Neural progenitor cell (in vitro differentiated cells): Measurements from ENCODE around the gene C4orf50. TPM values are rescaled to one million over a fixed set of nuclear protein-coding genes. Genes with fewer than 3 reads are reported as not detected.

ENCODE experiments used
- DNase-seq: peaks from one replicate; pipeline ENCODE4 v3.0.0-alpha.2; 2016; ENCODE audit warnings: low spot score
- H2AFZ ChIP-seq: fragments of 200-600 bp; sonication (generic); replicated peaks from 2 replicates; pipeline ENCODE4 v1.6.1; 2016; ENCODE audit warnings: antibody characterized with exemption
- H3F3A ChIP-seq: fragments of 200-600 bp; sonication (generic); 2 replicates; pipeline ENCODE4 v1.6.1; 2016; ENCODE audit warnings: antibody characterized with exemption, low read depth
- H3K27ac ChIP-seq: fragments of 200-600 bp; sonication (generic); 2 replicates; pipeline ENCODE4 v1.5.1; 2016; ENCODE audit warnings: mild to moderate bottlenecking
- H3K27me3 ChIP-seq: fragments of 200-600 bp; sonication (generic); 2 replicates; pipeline ENCODE4 v1.6.1; 2016; ENCODE audit warnings: mild to moderate bottlenecking, moderate library complexity
- H3K36me3 ChIP-seq: fragments of 200-600 bp; sonication (generic); 2 replicates; pipeline ENCODE4 v1.5.1; 2016
- H3K4me1 ChIP-seq: fragments of 200-600 bp; sonication (generic); 2 replicates; pipeline ENCODE4 v1.6.1; 2016; ENCODE audit warnings: mixed run types
- H3K4me2 ChIP-seq: fragments of 200-600 bp; sonication (generic); 2 replicates; pipeline ENCODE4 v1.6.1; 2016
- H3K4me3 ChIP-seq: fragments of 200-600 bp; sonication (generic); 2 replicates; pipeline ENCODE4 v1.5.1; 2016
- H3K79me2 ChIP-seq: fragments of 200-600 bp; sonication (generic); 2 replicates; pipeline ENCODE4 v1.6.1; 2016; ENCODE audit warnings: low read depth
- H3K9ac ChIP-seq: fragments of 200-600 bp; sonication (generic); 2 replicates; pipeline ENCODE4 v1.6.1; 2016
- H3K9me3 ChIP-seq: fragments of 200-600 bp; sonication (generic); 2 replicates; pipeline ENCODE4 v1.5.1; 2016; ENCODE audit warnings: low read depth
- H4K20me1 ChIP-seq: fragments of 200-600 bp; sonication (generic); 2 replicates; pipeline ENCODE4 v1.6.1; 2016; ENCODE audit warnings: low read depth
- H3K27ac Mint-ChIP-seq: 3 replicates; pipeline ENCODE4 v1.8.0; 2021; ENCODE audit warnings: mixed read lengths
- H3K27me3 Mint-ChIP-seq: 2 replicates; pipeline ENCODE4 v1.8.0; 2022; ENCODE audit warnings: low read depth, mild to moderate bottlenecking, inconsistent platforms, moderate library complexity, mixed read lengths; ENCODE audit not compliant: insufficient read depth
- H3K36me3 Mint-ChIP-seq: 3 replicates; pipeline ENCODE4 v1.8.0; 2021; ENCODE audit warnings: mixed read lengths
- H3K4me1 Mint-ChIP-seq: 3 replicates; pipeline ENCODE4 v1.8.0; 2021; ENCODE audit warnings: mixed read lengths
- H3K4me3 Mint-ChIP-seq: 3 replicates; pipeline ENCODE4 v1.8.0; 2021; ENCODE audit warnings: mild to moderate bottlenecking, moderate library complexity, mixed read lengths
- H3K9me3 Mint-ChIP-seq: 3 replicates; pipeline ENCODE4 v1.8.0; 2020; ENCODE audit warnings: mixed read lengths
- EZH2 ChIP-seq: fragments of 200-600 bp; sonication (generic); IDR thresholded peaks from 2 replicates; pipeline ENCODE4 v1.6.1; 2017; ENCODE audit warnings: antibody characterized with exemption, mild to moderate bottlenecking, moderate library complexity
- EZH2phosphoT487 ChIP-seq: fragments of 200-600 bp; sonication (generic); IDR thresholded peaks from 2 replicates; pipeline ENCODE4 v1.6.1; 2017; ENCODE audit warnings: antibody characterized with exemption
- total RNA-seq: library from RNA; depleted of rRNA; stranded (reverse); fragments of >200 nt; gene quantifications from 2 replicates; pipeline ENCODE4 v1.2.3, GENCODE V29; 2015; ENCODE audit warnings: low replicate concordance
- TF ChIP-seq, protein P1 (sequence below): fragments of 200-600 bp; sonication (generic); IDR thresholded peaks from 2 replicates; pipeline ENCODE4 v1.5.1; 2017; ENCODE audit warnings: antibody characterized with exemption, mild to moderate bottlenecking

C4orf50 gene
- total RNA-seq, 1 donor from 2014 or later: 0.32 TPM

DNA sequence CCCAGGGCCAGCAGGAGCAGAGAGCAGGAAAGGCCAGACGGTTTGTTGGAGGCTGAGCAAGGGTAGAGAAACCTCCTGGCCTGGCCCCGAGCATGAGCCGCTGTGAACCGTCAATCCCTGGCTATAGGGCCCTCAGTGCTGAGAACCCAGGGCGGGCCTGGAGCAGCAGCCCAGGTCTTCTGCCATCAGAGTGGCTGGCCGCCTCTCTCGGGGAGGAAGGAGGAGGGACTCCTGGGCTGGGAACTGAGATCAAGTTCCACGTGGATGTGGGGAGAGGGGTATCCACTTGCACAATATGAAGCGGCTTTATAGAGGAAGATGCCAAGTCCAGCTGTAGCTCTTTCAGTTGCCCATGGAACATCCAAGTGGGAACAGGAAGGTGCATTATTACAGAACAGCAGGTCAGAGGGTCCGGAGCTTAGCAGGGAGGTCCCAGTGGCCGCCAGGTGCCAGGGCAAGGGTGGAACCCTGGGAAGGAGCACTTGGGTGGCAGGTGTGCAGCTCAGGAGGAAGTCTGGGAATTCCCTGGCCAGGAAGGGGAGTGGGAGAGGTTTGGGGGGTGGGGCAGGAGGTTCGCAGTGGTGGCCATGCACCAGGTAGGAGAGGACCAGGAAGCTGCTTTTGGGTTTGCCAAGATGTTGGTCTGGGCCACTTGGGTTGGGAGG, 93.6 kb downstream of the C4orf50 start:
- no peaks in the 10 kb centered on the region for H3K79me2 ChIP-seq
- no peak for DNase-seq
- H3K27me3 Mint-ChIP-seq: peaks cover 2% of the 10 kb centered on the region
- H2AFZ ChIP-seq: no peak overlapping the region
- H3K4me3 ChIP-seq: no peak overlapping the region
- H3K4me2 ChIP-seq: no peak overlapping the region
- H3F3A ChIP-seq: no peaks in the 10 kb centered on the region
- H3K36me3 Mint-ChIP-seq: no peaks in the 10 kb centered on the region
- no peaks in the 10 kb centered on the region for H3K27me3 ChIP-seq
- no peaks in the 10 kb centered on the region for H3K9me3 Mint-ChIP-seq
- H3K9ac ChIP-seq: no peak overlapping the region
- H3K36me3 ChIP-seq: no peaks in the 10 kb centered on the region
- peaks cover 10% of the 10 kb centered on the region for H3K4me1 ChIP-seq
- TF ChIP-seq EZH2phosphoT487 (no peak), EZH2 (no peak)
- TF ChIP-seq, protein P1, sequence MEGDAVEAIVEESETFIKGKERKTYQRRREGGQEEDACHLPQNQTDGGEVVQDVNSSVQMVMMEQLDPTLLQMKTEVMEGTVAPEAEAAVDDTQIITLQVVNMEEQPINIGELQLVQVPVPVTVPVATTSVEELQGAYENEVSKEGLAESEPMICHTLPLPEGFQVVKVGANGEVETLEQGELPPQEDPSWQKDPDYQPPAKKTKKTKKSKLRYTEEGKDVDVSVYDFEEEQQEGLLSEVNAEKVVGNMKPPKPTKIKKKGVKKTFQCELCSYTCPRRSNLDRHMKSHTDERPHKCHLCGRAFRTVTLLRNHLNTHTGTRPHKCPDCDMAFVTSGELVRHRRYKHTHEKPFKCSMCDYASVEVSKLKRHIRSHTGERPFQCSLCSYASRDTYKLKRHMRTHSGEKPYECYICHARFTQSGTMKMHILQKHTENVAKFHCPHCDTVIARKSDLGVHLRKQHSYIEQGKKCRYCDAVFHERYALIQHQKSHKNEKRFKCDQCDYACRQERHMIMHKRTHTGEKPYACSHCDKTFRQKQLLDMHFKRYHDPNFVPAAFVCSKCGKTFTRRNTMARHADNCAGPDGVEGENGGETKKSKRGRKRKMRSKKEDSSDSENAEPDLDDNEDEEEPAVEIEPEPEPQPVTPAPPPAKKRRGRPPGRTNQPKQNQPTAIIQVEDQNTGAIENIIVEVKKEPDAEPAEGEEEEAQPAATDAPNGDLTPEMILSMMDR: no peak
- no peak overlapping the region for H3K27ac ChIP-seq
- H3K4me3 Mint-ChIP-seq: no peak overlapping the region
- H3K27ac Mint-ChIP-seq: peak overlapping the region; percentile 54
- H3K9me3 ChIP-seq: no peaks in the 10 kb centered on the region
- H4K20me1 ChIP-seq: no peaks in the 10 kb centered on the region
- peaks cover 36% of the 10 kb centered on the region for H3K4me1 Mint-ChIP-seq

DNA sequence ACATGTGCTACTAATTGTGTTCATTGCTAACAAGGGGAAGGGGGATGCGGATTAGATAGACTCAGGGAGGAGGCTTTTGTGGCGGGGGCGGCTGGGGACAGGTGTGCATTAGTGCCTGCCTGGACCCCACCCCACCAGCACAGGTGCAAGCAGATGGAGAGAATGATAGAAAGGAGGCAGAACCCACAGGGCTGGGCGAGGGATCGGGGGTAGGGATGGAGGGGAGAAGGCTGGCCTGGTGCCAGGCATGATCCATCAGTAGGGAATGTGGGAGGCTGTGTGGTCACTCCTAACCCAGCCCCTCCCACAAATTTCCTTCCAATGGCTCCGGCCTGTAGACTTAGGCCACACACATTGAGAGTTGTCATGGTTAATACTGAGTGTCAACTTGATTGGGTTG, 94.9 kb downstream of the C4orf50 start:
- no peak for DNase-seq
- H3K27ac Mint-ChIP-seq: no peak overlapping the region
- H3K9me3 ChIP-seq: no peaks in the 10 kb centered on the region
- H4K20me1 ChIP-seq: no peaks in the 10 kb centered on the region
- no peak overlapping the region for H3K9ac ChIP-seq
- H3K27me3 ChIP-seq: no peaks in the 10 kb centered on the region
- no peaks in the 10 kb centered on the region for H3K79me2 ChIP-seq
- H3F3A ChIP-seq: no peaks in the 10 kb centered on the region
- H3K27me3 Mint-ChIP-seq: peaks cover 2% of the 10 kb centered on the region
- H3K36me3 Mint-ChIP-seq: no peaks in the 10 kb centered on the region
- H3K4me3 ChIP-seq: no peak overlapping the region
- no peaks in the 10 kb centered on the region for H3K36me3 ChIP-seq
- peaks cover 36% of the 10 kb centered on the region for H3K4me1 Mint-ChIP-seq
- peaks cover 10% of the 10 kb centered on the region for H3K4me1 ChIP-seq
- no peak overlapping the region for H3K4me3 Mint-ChIP-seq
- H3K4me2 ChIP-seq: no peak overlapping the region
- TF ChIP-seq EZH2phosphoT487: no peak
- TF ChIP-seq EZH2: no peak
- TF ChIP-seq, protein P1: no peak
- H2AFZ ChIP-seq: no peak overlapping the region
- no peaks in the 10 kb centered on the region for H3K9me3 Mint-ChIP-seq
- H3K27ac ChIP-seq: no peak overlapping the region

DNA sequence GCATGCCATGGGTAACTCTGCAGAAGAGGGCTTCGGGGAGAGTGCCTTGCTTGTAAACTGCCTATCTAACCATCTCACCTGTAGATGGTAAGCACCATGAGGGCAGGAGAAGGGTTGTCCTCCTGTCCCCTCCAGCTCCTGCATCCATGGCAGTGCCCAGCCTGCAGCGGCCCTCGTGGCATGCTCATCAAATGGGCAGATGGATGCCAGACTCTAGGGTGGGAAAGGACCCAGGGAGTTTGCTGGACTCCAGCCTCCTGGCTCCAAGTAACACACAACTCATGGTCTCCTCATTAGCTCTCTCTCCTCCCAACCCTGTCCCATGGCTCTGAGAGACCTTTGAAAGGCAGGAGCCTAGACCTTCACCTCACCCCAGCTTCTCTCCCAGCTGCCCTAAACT, 95.7 kb downstream of the C4orf50 start:
- H3F3A ChIP-seq: no peaks in the 10 kb centered on the region
- no peak overlapping the region for H2AFZ ChIP-seq
- H3K9me3 ChIP-seq: no peaks in the 10 kb centered on the region
- Mint-ChIP-seq H3K4me3 (no peak overlapping the region), H3K27me3 (peaks cover 2% of the 10 kb centered on the region), H3K27ac (no peak overlapping the region), H3K4me1 (peaks cover 34% of the 10 kb centered on the region), H3K36me3 (no peaks in the 10 kb centered on the region), H3K9me3 (no peaks in the 10 kb centered on the region)
- no peaks in the 10 kb centered on the region for H3K27me3 ChIP-seq
- no peak overlapping the region for H3K4me3 ChIP-seq
- no peaks in the 10 kb centered on the region for H4K20me1 ChIP-seq
- H3K9ac ChIP-seq: no peak overlapping the region
- H3K27ac ChIP-seq: no peak overlapping the region
- TF ChIP-seq, protein P1: no peak
- TF ChIP-seq EZH2phosphoT487: no peak
- TF ChIP-seq EZH2: no peak
- H3K36me3 ChIP-seq: no peaks in the 10 kb centered on the region
- H3K4me1 ChIP-seq: peaks cover 10% of the 10 kb centered on the region
- no peak for DNase-seq
- no peak overlapping the region for H3K4me2 ChIP-seq
- H3K79me2 ChIP-seq: no peaks in the 10 kb centered on the region
